ENCODE measurements around the gene EHD4.

GRCh38 chr15:41945221-41945620, 27.1 kb downstream of the EHD4 start:
- TF ChIP-seq CTCF (IDR thresholded peaks at IDR 0.05; ENCODE audit: borderline replicate concordance, extremely low read depth, low read length, poor library complexity, severe bottlenecking) (no peak), EZH2 (IDR thresholded peaks at IDR 0.05; ENCODE audit: borderline replicate concordance, low read depth, low read length, severe bottlenecking) (no peak)

All from DND-41 (cell line).